T-cell (primary cell): Measurements from ENCODE around the gene ZMYND8. TPM values are rescaled to one million over a fixed set of nuclear protein-coding genes. Genes with fewer than 3 reads are reported as not detected.
"Not testable (repeated sequence)": the region's sequence is repeated elsewhere in the genome, so short reads cannot be mapped to it uniquely, and the experiment has no call there.

Source experiments
- ATAC-seq, 4 experiments: fragments of 200-7000 bp in 3 of 4; fragments of 150-1000 bp in 1 of 4; cut with Tn5 transposase; replicated peaks in 1 of 4; 1 replicate in 3 of 4; 2 replicates in 1 of 4; pipeline ENCODE4 v1.10.0; 2021; ENCODE audit warnings: moderate library complexity in 3 of 4, mild to moderate bottlenecking in 2 of 4, moderate number of reproducible peaks in 1 of 4
- CTCF ChIA-PET, 2 donors: fragments of 300-600 bp; sonication (Branson Sonifier 250); formaldehyde crosslinking; loops; one replicate each; lab custom pipeline; 2022; ENCODE audit warnings: antibody characterized with exemption in 2 of 2; lab: Charles Lee
- POLR2A ChIA-PET, 2 donors: fragments of 300-600 bp; sonication (Branson Sonifier 250); formaldehyde crosslinking; loops; one replicate each; lab custom pipeline; 2022; ENCODE audit warnings: antibody characterized with exemption in 2 of 2; lab: Charles Lee
- DNase-seq, 35 experiments: peaks; one replicate each; pipeline versions ENCODE4 v3.0.0 to v3.0.0-alpha.2; 2013 to 2023
- H3K27ac ChIP-seq: one replicate; pipeline ENCODE4 v1.5.1; 2013; ENCODE audit warnings: low read length
- H3K27me3 ChIP-seq, 2 experiments: replicated peaks in 1 of 2; 1 replicate in 1 of 2; 2 replicates in 1 of 2; pipeline versions ENCODE4 v1.6.1 to v1.7.0; 2013; ENCODE audit warnings: low read length in 1 of 2, mixed read lengths in 1 of 2; ENCODE audit not compliant: control insufficient read depth in 2 of 2, insufficient read depth in 2 of 2; ENCODE audit errors: extremely low read depth in 1 of 2
- H3K36me3 ChIP-seq, 2 donors: 1 replicate in 1 of 2; 2 replicates in 1 of 2; pipeline versions ENCODE4 v1.6.1 to v1.7.0; 2013; ENCODE audit warnings: low read length in 1 of 2; ENCODE audit not compliant: control insufficient read depth in 2 of 2, insufficient read depth in 1 of 2; ENCODE audit errors: extremely low read depth in 1 of 2
- H3K4me1 ChIP-seq, 2 experiments: 1 replicate in 1 of 2; 2 replicates in 1 of 2; pipeline versions ENCODE4 v1.6.1 to v1.7.0; 2013; ENCODE audit warnings: low read length in 2 of 2, mixed read lengths in 1 of 2; ENCODE audit not compliant: insufficient read depth in 2 of 2, control insufficient read depth in 1 of 2; ENCODE audit errors: extremely low read depth in 1 of 2
- H3K4me3 ChIP-seq, 2 donors: 1 replicate in 1 of 2; 2 replicates in 1 of 2; pipeline versions ENCODE4 v1.5.1 to v1.7.0; 2013; ENCODE audit warnings: mild to moderate bottlenecking in 2 of 2, low read length in 1 of 2, moderate library complexity in 1 of 2; ENCODE audit not compliant: control insufficient read depth in 1 of 2; ENCODE audit errors: extremely low read depth in 1 of 2
- H3K9me3 ChIP-seq: 2 replicates; pipeline ENCODE4 v1.7.0; 2013
- H3K27ac Mint-ChIP-seq, 2 donors: one replicate each; pipeline ENCODE4 v1.8.0; 2020 to 2021; ENCODE audit warnings: mild to moderate bottlenecking in 2 of 2, mixed read lengths in 2 of 2
- H3K27me3 Mint-ChIP-seq, 2 donors: one replicate each; pipeline ENCODE4 v1.8.0; 2021 to 2022; ENCODE audit warnings: mixed read lengths in 2 of 2
- H3K36me3 Mint-ChIP-seq: one replicate; pipeline ENCODE4 v1.8.0; 2021; ENCODE audit warnings: mixed read lengths
- H3K4me1 Mint-ChIP-seq, 3 donors: one replicate each; pipeline ENCODE4 v1.8.0; 2020 to 2022; ENCODE audit warnings: mixed read lengths in 3 of 3, mild to moderate bottlenecking in 1 of 3
- H3K4me3 Mint-ChIP-seq, 3 donors: one replicate each; pipeline ENCODE4 v1.8.0; 2020 to 2022; ENCODE audit warnings: mild to moderate bottlenecking in 3 of 3, mixed read lengths in 3 of 3, moderate library complexity in 3 of 3
- H3K9me3 Mint-ChIP-seq, 3 donors: one replicate each; pipeline ENCODE4 v1.8.0; 2020 to 2022; ENCODE audit warnings: mixed read lengths in 3 of 3
- WGBS: methylation state at CpG from one replicate; pipeline ENCODE4 v1.1.5; 2013; ENCODE audit warnings: missing lambda C conversion rate; ENCODE audit not compliant: insufficient coverage; 5-methylcytosine and 5-hydroxymethylcytosine counted together
- total RNA-seq, 35 experiments: library from RNA in 6 of 35; stranded (reverse) in 6 of 35; fragments of 120-200 nt in 1 of 35; gene quantifications; one replicate each; pipeline versions ENCODE4 v1.2.1 to v1.2.4 and lab custom pipeline; 2013 to 2026

The ZMYND8 gene
- total RNA-seq, 5 donors from 2014 or later (not counting 1 experiment from before 2014, with no cell fraction given), result 39.6 to 68.9 (median 43.6) TPM

DNA sequence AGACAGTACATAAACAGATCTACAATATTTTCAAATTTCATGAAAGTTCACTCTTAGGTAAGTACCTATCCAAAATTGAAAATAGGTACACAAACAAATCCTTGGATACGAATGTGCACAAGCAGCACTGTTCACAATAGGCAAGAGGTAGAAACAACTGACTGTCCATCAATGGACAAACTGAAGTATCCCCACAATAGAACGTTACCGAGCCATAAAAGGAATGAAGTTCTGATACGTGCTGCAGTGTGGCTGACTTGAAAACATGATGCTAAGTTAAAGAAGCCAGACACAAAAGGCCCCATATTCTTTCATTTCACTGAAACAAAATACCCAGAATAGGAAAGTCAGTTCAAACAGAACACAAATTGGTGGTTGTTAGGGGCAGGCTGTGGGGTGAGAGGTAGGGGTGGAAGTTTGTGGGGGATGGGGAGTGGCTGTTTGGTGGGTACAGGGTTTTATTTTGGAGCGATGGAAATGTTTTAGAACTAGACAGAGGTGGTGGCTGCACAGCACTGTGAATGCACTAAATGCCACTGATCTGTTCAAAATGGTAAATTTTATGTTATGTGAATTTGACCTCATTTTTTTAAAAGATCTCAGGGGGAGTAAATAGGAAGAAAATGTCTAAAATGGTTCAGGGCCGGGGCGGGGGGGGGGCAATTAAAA lies 89.5 kb downstream of the ZMYND8 start:
- peaks cover 42% of the 10 kb centered on the region for H3K36me3 Mint-ChIP-seq
- DNase-seq (no peak), ATAC-seq (no peak)
- Histone ChIP-seq H3K4me1 (no peaks in the 10 kb centered on the region), H3K27ac (no peak overlapping the region), H3K36me3 (peaks cover 11 to 48% of the 10 kb centered on the region in 2 donors), H3K4me3 (no peak overlapping the region), H3K27me3 (no peaks in the 10 kb centered on the region), H3K9me3 (no peaks in the 10 kb centered on the region)
- 92% methylated on average over 2 of the region's 7 CpGs for WGBS
- H3K27ac Mint-ChIP-seq, result no peak overlapping the region
- ChIA-PET CTCF (no interaction called here), POLR2A (no interaction called here)
- no peak overlapping the region for H3K4me3 Mint-ChIP-seq
- H3K27me3 Mint-ChIP-seq, result no peaks in the 10 kb centered on the region
- peaks cover 16 to 18% (median 16%) of the 10 kb centered on the region in 3 donors for H3K4me1 Mint-ChIP-seq
- no peaks in the 10 kb centered on the region for H3K9me3 Mint-ChIP-seq

DNA sequence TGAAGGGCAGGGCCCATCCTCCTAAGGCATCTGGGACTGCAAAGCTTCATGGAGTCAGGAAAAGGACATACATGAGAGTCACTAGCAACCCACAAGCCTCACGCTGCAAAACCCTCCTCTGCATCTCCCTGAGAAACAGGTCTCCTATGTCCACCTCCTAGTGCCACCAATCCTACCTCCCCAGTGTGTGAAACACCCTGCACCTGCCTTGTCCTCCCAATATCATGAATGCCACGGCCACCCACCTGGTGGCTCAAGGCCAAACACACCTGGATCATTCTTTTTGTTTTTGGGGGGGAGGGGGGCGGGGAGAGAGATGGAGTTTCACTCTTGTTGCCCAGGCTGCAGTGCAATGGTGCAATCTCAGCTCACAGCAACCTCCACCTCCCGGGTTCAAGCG lies 90.5 kb downstream of the ZMYND8 start:
- Mint-ChIP-seq H3K9me3 (no peaks in the 10 kb centered on the region), H3K4me3 (no peak overlapping the region), H3K27ac (peak overlapping the region in 1 of 2 donors; percentile 66), H3K36me3 (peaks cover 48% of the 10 kb centered on the region), H3K4me1 (peaks cover 16 to 21% (median 20%) of the 10 kb centered on the region in 3 donors), H3K27me3 (no peaks in the 10 kb centered on the region)
- CTCF ChIA-PET, result no interaction called here
- H3K36me3 ChIP-seq, result peaks cover 15 to 55% of the 10 kb centered on the region in 2 donors
- WGBS, result 100% methylated on average over 1 of the region's 5 CpGs
- ATAC-seq (no peak), DNase-seq (no peak)
- no peak overlapping the region for H3K4me3 ChIP-seq
- H3K27me3 ChIP-seq, result no peaks in the 10 kb centered on the region
- H3K9me3 ChIP-seq, result no peaks in the 10 kb centered on the region
- POLR2A ChIA-PET, result no interaction called here
- no peak overlapping the region for H3K27ac ChIP-seq
- H3K4me1 ChIP-seq, result no peaks in the 10 kb centered on the region

DNA sequence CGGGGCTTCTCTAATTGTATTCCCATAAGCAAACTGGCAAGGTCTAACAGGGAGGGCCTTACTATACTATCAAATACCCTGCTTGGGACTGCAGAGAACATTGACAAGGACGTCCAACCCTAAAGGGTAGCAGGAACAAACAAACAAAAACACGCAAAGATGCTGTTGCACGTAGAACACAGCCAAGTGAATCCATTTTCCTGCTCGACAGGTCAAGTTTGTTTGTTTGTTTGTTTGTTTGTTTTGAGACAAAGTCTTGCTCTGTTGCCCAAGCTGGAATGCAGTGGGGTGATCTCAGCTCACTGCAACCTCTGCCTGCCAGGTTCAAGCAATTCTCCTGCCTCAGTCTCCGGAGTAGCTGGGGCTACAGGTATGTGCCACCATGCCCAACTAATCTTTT lies 91.3 kb downstream of the ZMYND8 start:
- ChIA-PET CTCF (interaction anchor here in 1 of 2 donors (0.9 kb wide), 1 partner anchor 349 kb away, joined by 3 read pairs; no protein-coding TSS in a partner anchor), POLR2A (no interaction called here)
- 100% methylated on average over 4 of the region's 6 CpGs for WGBS
- Histone ChIP-seq H3K27me3 (no peaks in the 10 kb centered on the region), H3K4me1 (no peaks in the 10 kb centered on the region), H3K4me3 (no peak overlapping the region), H3K36me3 (peaks cover 15 to 60% of the 10 kb centered on the region in 2 donors), H3K9me3 (no peaks in the 10 kb centered on the region), H3K27ac (no peak overlapping the region)
- H3K4me1 Mint-ChIP-seq, result peaks cover 22 to 24% (median 24%) of the 10 kb centered on the region in 3 donors
- peaks cover 54% of the 10 kb centered on the region for H3K36me3 Mint-ChIP-seq
- H3K27ac Mint-ChIP-seq, result no peak overlapping the region
- H3K27me3 Mint-ChIP-seq, result no peaks in the 10 kb centered on the region
- H3K9me3 Mint-ChIP-seq, result no peaks in the 10 kb centered on the region
- ATAC-seq, result no peak
- DNase-seq, result no peak
- no peak overlapping the region for H3K4me3 Mint-ChIP-seq

DNA sequence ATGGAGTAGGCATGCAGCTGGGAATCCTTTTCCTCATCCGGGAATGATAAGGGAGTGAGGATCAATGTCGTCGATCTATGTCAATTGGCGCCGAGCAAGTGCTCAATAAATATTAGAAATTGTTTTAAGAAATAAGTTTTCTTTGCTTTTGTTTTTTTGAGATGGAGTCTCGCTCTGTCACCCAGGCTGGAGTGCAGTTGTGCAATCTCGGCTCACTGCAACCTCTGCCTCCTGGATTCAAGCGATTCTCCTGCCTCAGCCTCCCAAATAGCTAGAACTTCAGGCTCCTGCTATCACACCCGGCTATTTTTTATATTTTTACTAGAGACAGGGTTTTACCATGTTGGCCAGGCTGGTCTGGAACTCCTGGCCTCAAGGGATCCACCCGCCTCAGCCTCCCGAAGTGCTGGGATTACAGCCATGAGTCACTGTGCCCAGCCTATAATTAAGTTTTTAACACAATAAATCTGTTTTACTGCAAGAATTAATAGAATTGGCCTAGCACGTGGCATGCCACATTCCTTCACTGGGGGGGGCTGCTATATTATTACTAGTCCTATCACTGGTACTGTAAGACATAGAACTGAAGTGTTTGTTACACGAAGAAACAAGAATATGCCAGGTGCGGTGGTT lies 92.2 kb downstream of the ZMYND8 start:
- H3K9me3 Mint-ChIP-seq, H3K27me3 Mint-ChIP-seq, H3K27ac ChIP-seq, H3K27me3 ChIP-seq, DNase-seq, POLR2A ChIA-PET, H3K9me3 ChIP-seq, H3K27ac Mint-ChIP-seq, H3K4me3 ChIP-seq, ATAC-seq, H3K4me3 Mint-ChIP-seq, H3K4me1 ChIP-seq: not testable (repeated sequence)
- CTCF ChIA-PET, result interaction anchor here in 1 of 2 donors (0.9 kb wide), 1 partner anchor 350 kb away, joined by 3 read pairs; no protein-coding TSS in a partner anchor
- peaks cover 15 to 62% of the 10 kb centered on the region in 2 donors for H3K36me3 ChIP-seq
- 85% methylated on average over 4 of the region's 14 CpGs for WGBS
- Mint-ChIP-seq H3K36me3 (peaks cover 56% of the 10 kb centered on the region), H3K4me1 (peaks cover 28 to 31% (median 28%) of the 10 kb centered on the region in 3 donors)

DNA sequence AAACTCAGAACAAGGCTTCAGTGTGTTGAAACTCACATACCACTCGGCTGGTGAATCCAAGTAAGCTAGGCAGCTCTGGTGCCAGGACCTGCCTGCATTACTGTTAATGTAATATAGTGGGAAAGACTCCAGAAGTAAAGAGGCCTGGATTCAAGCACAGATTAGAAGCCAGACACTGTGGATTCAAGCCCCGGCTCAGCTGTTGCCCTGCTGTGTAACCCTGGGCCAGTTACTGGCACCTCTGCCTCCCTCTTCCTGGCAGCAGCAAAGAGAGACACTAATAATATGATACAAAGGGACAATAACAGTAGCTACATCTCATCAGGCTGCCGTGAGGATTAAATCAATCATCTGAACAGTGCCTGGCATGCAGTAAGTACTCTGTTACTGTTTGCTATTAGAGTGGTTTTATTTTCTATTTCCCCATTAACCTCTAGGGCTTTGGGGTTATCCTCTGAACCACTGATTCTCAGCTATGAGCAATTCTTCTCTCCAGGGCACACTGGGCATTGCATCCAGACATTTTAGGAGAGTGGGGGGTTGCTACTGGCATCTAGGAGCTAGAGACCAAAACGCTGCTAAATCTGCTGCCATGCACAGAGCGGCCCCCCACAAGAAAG lies 92.9 kb downstream of the ZMYND8 start:
- Histone ChIP-seq H3K36me3 (peaks cover 15 to 68% of the 10 kb centered on the region in 2 donors), H3K27ac (no peak overlapping the region), H3K4me1 (no peaks in the 10 kb centered on the region), H3K27me3 (no peaks in the 10 kb centered on the region), H3K4me3 (no peak overlapping the region), H3K9me3 (no peaks in the 10 kb centered on the region)
- Mint-ChIP-seq H3K27me3 (no peaks in the 10 kb centered on the region), H3K4me3 (no peak overlapping the region), H3K27ac (no peak overlapping the region), H3K4me1 (peaks cover 33 to 36% (median 33%) of the 10 kb centered on the region in 3 donors), H3K36me3 (peaks cover 58% of the 10 kb centered on the region), H3K9me3 (no peaks in the 10 kb centered on the region)
- DNase-seq, result no peak
- ATAC-seq, result no peak
- ChIA-PET CTCF (interaction anchor here in 1 of 2 donors (1.0 kb wide), 1 partner anchor 9 kb away, joined by 4 read pairs; no protein-coding TSS in a partner anchor), POLR2A (no interaction called here)
- 100% methylated on average over 2 of the region's 5 CpGs for WGBS

DNA sequence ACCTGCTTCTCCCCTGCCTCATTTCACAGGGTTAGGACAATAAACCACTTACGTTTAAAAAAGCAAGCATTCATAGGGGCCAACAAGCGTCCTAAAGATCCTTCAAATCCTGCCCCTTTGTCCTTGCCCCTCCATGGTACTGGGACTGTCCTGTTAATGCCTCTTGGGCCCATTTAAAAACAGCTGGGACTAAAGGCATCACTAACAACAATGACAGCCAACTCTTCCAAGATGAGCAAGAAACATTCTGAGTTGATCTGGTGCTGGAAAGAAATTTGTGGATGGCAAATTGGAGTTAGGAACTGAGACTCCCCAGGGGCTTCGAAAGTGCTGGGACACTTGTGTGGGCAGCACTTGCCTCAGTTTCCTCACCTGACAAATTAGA lies 93.4 kb downstream of the ZMYND8 start:
- ATAC-seq (no peak), DNase-seq (no peak)
- 89% methylated on average over 3 of the region's 3 CpGs for WGBS
- no peak overlapping the region for H3K4me3 ChIP-seq
- no peaks in the 10 kb centered on the region for H3K27me3 ChIP-seq
- Mint-ChIP-seq H3K4me1 (peaks cover 36 to 39% (median 38%) of the 10 kb centered on the region in 3 donors), H3K27ac (no peak overlapping the region), H3K27me3 (no peaks in the 10 kb centered on the region), H3K4me3 (no peak overlapping the region), H3K36me3 (peaks cover 58% of the 10 kb centered on the region), H3K9me3 (no peaks in the 10 kb centered on the region)
- no peak overlapping the region for H3K27ac ChIP-seq
- ChIA-PET CTCF (interaction anchor here in 1 of 2 donors (0.6 to 1.0 kb wide), 2 partner anchors 10 to 138 kb away, joined by 4 to 6 read pairs; no protein-coding TSS in a partner anchor), POLR2A (no interaction called here)
- H3K36me3 ChIP-seq, result peaks cover 15 to 68% of the 10 kb centered on the region in 2 donors
- H3K9me3 ChIP-seq, result no peaks in the 10 kb centered on the region
- no peaks in the 10 kb centered on the region for H3K4me1 ChIP-seq
